GM12801 (cell line): ENCODE measurements around the gene CSNK1G2.

Source experiments
- CTCF ChIP-seq: IDR thresholded peaks from one replicate; pipeline ENCODE4 v1.5.1; 2011; ENCODE audit warnings: control low read depth; ENCODE audit not compliant: insufficient read length; ENCODE audit errors: extremely low read depth

The CSNK1G2 gene

GRCh38 chr19:1936916-1937610 is 3.9 kb upstream of the CSNK1G2 start:
- no peak for TF ChIP-seq CTCF

GRCh38 chr19:1938071-1938470 is 2.9 kb upstream of the CSNK1G2 start:
- no peak for TF ChIP-seq CTCF

- no peak for TF ChIP-seq CTCF
Observed at GRCh38 chr19:1942078-1942933, 1.3 kb downstream of the CSNK1G2 start.

GRCh38 chr19:1942934-1943555 is 2.1 kb downstream of the CSNK1G2 start:
- TF ChIP-seq CTCF: no peak

GRCh38 chr19:1943661-1944087 is 2.7 kb downstream of the CSNK1G2 start:
- no peak for TF ChIP-seq CTCF

GRCh38 chr19:1944088-1944915 is 3.3 kb downstream of the CSNK1G2 start:
- no peak for TF ChIP-seq CTCF
